C4-2B (cell line): ENCODE data around the gene CEP72.

Experiments
- H3K27ac ChIP-seq: fragments of 450-650 bp; 2 replicates; pipeline ENCODE4 v1.5.1; 2017
- CTCF ChIP-seq: fragments of 450-650 bp; conservative IDR thresholded peaks from 2 replicates; pipeline ENCODE4 v1.5.1; 2017; ENCODE audit warnings: mild to moderate bottlenecking
- ZFX ChIP-seq: fragments of 450-650 bp; IDR thresholded peaks from 2 replicates; pipeline ENCODE4 v1.6.1; 2017

CEP72 gene

GRCh38 chr5:606526-607399, 5.4 kb upstream of the CEP72 start:
- no peak for TF ChIP-seq ZFX
- no peak for TF ChIP-seq CTCF
- H3K27ac ChIP-seq: no peak overlapping the region

- H3K27ac ChIP-seq: no peak overlapping the region
- TF ChIP-seq CTCF (no peak), ZFX (no peak)
These were observed 4.4 kb upstream of the CEP72 start for GRCh38 chr5:607541-608428.

GRCh38 chr5:608429-609370, 3.4 kb upstream of the CEP72 start:
- TF ChIP-seq ZFX (no peak), CTCF (no peak)
- H3K27ac ChIP-seq: no peak overlapping the region

GRCh38 chr5:609506-609905, 2.6 kb upstream of the CEP72 start:
- no peak overlapping the region for H3K27ac ChIP-seq
- TF ChIP-seq ZFX (no peak), CTCF (no peak)

GRCh38 chr5:610011-610743, 2.0 kb upstream of the CEP72 start:
- no peak overlapping the region for H3K27ac ChIP-seq
- TF ChIP-seq ZFX (no peak), CTCF (no peak)

- H3K27ac ChIP-seq: peak overlapping the region; percentile 81
- TF ChIP-seq CTCF: no peak
- no peak for TF ChIP-seq ZFX
These were observed 1.1 kb upstream of the CEP72 start for GRCh38 chr5:610744-611730.
